Urinary bladder (tissue), 4 donors: ENCODE results near the gene KDM8. TPM values are rescaled to one million over a fixed set of nuclear protein-coding genes. Genes with fewer than 3 reads are reported as not detected.
"Not testable (repeated sequence)": the region's sequence is repeated elsewhere in the genome, so short reads cannot be mapped to it uniquely, and the experiment has no call there.

Source experiments
- DNase-seq: peaks from one replicate; pipeline ENCODE4 v3.0.0-alpha.2; 2015; ENCODE audit errors: extremely low spot score
- H3K27ac ChIP-seq: one replicate; pipeline ENCODE4 v1.5.1; 2013; ENCODE audit warnings: low read depth, mild to moderate bottlenecking, moderate library complexity
- H3K36me3 ChIP-seq: one replicate; pipeline ENCODE4 v1.6.1; 2013; ENCODE audit warnings: mild to moderate bottlenecking, moderate library complexity; ENCODE audit not compliant: insufficient read depth
- H3K4me1 ChIP-seq: one replicate; pipeline ENCODE4 v1.6.1; 2013; ENCODE audit warnings: mild to moderate bottlenecking, moderate library complexity; ENCODE audit not compliant: insufficient read depth
- H3K4me3 ChIP-seq: one replicate; pipeline ENCODE4 v1.5.1; 2013; ENCODE audit warnings: low read depth, low read length
- WGBS: extraction: QIAGEN DNeasy Blood & Tissue Kit; methylation state at CpG from one replicate; pipeline ENCODE4 v1.1.7; 2013; 5-methylcytosine and 5-hydroxymethylcytosine counted together
- polyA plus RNA-seq: library from polyadenylated mRNA; stranded (reverse); fragments of 200-250 nt; gene quantifications from one replicate; pipeline ENCODE4 v1.2.3, GENCODE V29; 2013
- total RNA-seq: library from RNA; depleted of rRNA; stranded (reverse); fragments of >200 nt; gene quantifications from one replicate; pipeline ENCODE4 v1.2.3, GENCODE V29; 2014
- donor health status: healthy with polysubstance abuse.
- donor health status: healthy.

The KDM8 gene
- total and polyA plus RNA-seq, 2 donors, result 3.3 to 4.4 TPM

DNA sequence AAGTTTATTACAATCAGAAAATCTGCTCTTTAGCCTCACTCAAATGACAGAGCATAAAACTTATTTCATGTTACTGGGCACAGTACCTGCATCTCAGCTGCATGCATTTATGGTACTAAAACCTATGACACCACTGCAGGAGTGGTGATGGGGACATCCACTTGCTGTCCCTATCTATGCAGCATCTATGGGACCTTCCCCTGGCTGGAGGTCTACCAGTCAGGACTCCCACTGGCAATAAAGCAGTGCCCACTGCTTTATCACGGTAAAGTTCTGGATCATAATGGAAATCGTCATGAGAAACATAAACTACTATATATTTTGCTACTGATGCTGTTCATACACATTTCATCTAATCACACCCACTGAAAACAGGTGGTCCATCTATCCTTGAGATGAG, 39.1 kb downstream of the KDM8 start:
- Histone ChIP-seq H3K4me1 (peaks cover 2% of the 10 kb centered on the region), H3K4me3 (no peak overlapping the region), H3K27ac (no peak overlapping the region), H3K36me3 (no peaks in the 10 kb centered on the region)
- no peak for DNase-seq
- 54% methylated on average over 2 of the region's 2 CpGs for WGBS

- Histone ChIP-seq H3K4me1 (peaks cover under 1% of the 10 kb centered on the region), H3K36me3 (no peaks in the 10 kb centered on the region), H3K4me3 (peak overlapping the region; percentile 5), H3K27ac (peak overlapping the region; percentile 42)
- WGBS, result 7% methylated on average over 13 of the region's 13 CpGs
- DNase-seq, result no peak
Measured at GRCh38 chr16:27242868-27243590, 39.7 kb downstream of the KDM8 start.

GRCh38 chr16:27243725-27244362, 40.5 kb downstream of the KDM8 start:
- 91% methylated on average over 11 of the region's 11 CpGs for WGBS
- H3K27ac ChIP-seq, result peak overlapping the region; percentile 4
- DNase-seq, result no peak
- no peaks in the 10 kb centered on the region for H3K36me3 ChIP-seq
- no peaks in the 10 kb centered on the region for H3K4me1 ChIP-seq
- no peak overlapping the region for H3K4me3 ChIP-seq

- Histone ChIP-seq H3K36me3 (no peaks in the 10 kb centered on the region), H3K4me3 (no peak overlapping the region), H3K27ac (peak overlapping the region; percentile 4), H3K4me1 (no peaks in the 10 kb centered on the region)
- DNase-seq, result no peak
- WGBS, result 86% methylated on average over 7 of the region's 7 CpGs
Measured at GRCh38 chr16:27244363-27244755, 41.0 kb downstream of the KDM8 start.

DNA sequence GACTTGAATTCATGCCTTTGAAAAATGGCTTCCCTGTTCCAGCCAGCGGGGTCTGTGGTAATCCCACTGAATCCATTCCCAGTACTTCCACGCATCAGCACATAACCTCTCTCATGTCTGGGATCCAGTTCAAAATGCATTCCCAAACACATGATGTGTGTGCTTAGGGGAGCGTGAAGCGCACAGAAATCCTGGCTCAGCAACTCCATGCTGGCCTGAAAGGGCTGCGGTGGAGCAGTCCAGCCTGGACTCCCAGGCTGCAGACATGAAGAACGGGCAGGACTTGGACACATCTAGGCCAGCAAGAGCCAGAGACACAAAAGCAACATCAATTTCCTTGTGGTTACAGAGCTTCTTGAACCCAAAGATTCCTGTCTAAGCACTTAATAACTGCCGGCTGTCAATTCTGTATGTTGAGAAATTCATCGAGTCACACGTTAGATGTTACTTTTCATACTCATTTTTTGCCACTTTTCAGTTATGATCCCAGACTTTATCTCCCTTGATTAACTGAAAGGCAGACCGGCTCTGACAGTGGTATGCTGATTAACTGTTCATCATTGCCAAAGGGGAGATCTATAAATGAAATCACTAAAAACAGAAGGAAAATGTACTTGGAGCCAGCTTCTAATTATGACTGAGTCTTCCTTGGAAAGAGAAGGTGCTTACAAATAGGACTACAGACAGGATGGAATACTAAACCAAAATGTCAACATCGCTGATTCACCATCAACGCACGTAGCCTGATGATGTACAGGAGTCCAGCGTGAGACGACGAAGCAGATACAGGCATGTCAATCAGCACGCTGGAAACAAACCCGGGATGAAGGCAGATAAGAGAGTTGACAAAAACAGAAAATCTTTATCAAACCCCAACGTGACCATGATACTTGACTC, 42.2 kb downstream of the KDM8 start:
- Histone ChIP-seq H3K27ac (peak overlapping the region; percentile 63), H3K4me3 (no peak overlapping the region), H3K36me3 (no peaks in the 10 kb centered on the region), H3K4me1 (no peaks in the 10 kb centered on the region)
- peak; percentile 48 for DNase-seq
- WGBS, result 24% methylated on average over 19 of the region's 19 CpGs

DNA sequence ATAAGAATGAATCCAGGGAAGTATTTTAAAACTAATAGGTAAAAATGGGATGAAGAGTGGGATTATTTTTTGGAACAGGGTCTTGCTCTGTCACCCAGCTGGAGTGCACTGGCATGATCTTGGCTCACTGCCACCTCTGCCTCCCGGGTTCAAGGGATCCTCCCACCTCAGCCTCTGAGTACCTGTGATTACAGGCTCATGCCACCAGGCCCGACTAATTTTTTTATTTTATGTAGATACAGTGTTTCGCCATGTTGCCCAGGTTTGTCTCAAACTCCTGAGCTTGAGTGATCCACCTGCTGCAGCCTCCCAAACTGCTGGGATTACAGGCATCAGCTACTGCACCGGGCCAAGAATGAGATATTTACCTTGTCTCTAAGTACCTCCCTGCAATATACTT, 43.1 kb downstream of the KDM8 start:
- Histone ChIP-seq H3K4me1 (no peaks in the 10 kb centered on the region), H3K27ac (no peak overlapping the region)

GRCh38 chr16:27247076-27247475, 43.8 kb downstream of the KDM8 start:
- H3K4me3 ChIP-seq, H3K4me1 ChIP-seq, H3K27ac ChIP-seq, H3K36me3 ChIP-seq, DNase-seq: not testable (repeated sequence)
- WGBS, result 80% methylated on average over 1 of the region's 1 CpG

More for the DNA sequence above, 43.1 kb downstream of the KDM8 start:
- no peak for DNase-seq
- WGBS, result 73% methylated on average over 4 of the region's 4 CpGs
- no peaks in the 10 kb centered on the region for H3K36me3 ChIP-seq
- no peak overlapping the region for H3K4me3 ChIP-seq

DNA sequence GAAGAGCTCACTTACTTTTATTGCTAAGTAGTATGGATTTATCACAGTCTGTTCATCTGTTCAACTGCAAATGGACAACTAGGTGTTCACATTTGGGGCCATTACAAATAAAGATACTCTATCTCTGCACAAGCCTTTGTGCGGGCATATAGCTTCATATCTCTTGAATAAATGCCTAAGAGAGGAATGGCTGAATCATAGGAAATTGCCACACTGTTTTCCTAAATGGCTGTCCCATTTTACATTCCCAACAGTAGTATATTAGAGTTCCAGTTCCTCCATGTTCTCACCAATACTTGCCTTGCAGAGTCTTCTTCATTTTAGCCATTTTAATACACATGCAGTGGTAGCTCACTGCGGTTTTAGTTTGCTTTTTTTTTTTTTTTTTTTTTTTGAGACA, 44.7 kb downstream of the KDM8 start:
- Histone ChIP-seq H3K4me1 (no peaks in the 10 kb centered on the region), H3K4me3 (no peak overlapping the region), H3K36me3 (no peaks in the 10 kb centered on the region), H3K27ac (no peak overlapping the region)
- DNase-seq, result no peak
- 94% methylated on average over 2 of the region's 2 CpGs for WGBS

DNA sequence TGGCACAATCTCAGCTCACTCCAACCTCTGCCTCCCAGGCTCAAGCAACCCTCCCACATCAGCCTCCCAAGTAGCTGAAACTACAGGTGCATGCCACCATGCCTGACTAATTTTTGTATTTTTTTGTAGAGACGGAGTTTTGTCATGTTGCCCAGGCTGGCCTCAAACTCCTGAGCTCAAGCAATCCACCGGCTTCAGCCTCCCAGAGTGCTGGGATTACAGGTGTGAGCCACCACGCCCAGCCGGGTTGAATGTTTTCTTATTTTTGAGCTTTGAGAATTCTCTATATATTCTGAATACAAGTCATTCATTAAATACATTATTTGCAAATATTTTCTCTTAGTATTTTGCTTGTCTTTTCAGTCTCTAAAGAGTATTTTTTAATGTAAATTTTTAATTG, 45.6 kb downstream of the KDM8 start:
- 97% methylated on average over 4 of the region's 4 CpGs for WGBS
- DNase-seq, H3K27ac ChIP-seq, H3K36me3 ChIP-seq, H3K4me3 ChIP-seq, H3K4me1 ChIP-seq: not testable (repeated sequence)

GRCh38 chr16:27251541-27252205, 48.3 kb downstream of the KDM8 start:
- Histone ChIP-seq H3K36me3 (peaks cover 2% of the 10 kb centered on the region), H3K4me1 (no peaks in the 10 kb centered on the region), H3K27ac (no peak overlapping the region), H3K4me3 (no peak overlapping the region)
- 89% methylated on average over 8 of the region's 8 CpGs for WGBS
- no peak for DNase-seq

GRCh38 chr16:27252206-27252585, 48.9 kb downstream of the KDM8 start:
- DNase-seq, result no peak
- no peaks in the 10 kb centered on the region for H3K4me1 ChIP-seq
- 96% methylated on average over 6 of the region's 6 CpGs for WGBS
- H3K4me3 ChIP-seq, result no peak overlapping the region
- no peak overlapping the region for H3K27ac ChIP-seq
- peaks cover 2% of the 10 kb centered on the region for H3K36me3 ChIP-seq

DNA sequence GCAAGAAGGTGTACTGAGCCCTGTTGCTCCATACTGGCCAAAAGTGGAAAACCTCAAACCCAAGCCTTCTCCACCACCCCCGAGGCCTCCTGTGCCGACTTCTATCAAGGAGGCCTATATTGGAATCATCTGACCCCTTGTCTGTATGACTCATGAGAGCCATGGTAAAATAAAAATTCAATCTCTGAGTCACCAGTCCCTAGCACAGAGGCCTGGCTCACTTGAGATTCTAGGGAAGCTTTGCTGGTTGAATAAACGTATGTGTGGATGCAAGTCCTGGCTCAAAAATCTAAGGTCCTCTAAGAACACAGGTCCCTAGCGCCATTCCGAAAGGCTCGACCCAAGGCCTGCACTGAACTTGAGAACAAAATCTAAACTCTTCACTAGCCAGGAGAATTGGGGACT, 50.2 kb downstream of the KDM8 start:
- Histone ChIP-seq H3K4me3 (no peak overlapping the region), H3K4me1 (peaks cover 1% of the 10 kb centered on the region), H3K27ac (no peak overlapping the region), H3K36me3 (peaks cover 2% of the 10 kb centered on the region)
- WGBS, result 77% methylated on average over 6 of the region's 6 CpGs
- no peak for DNase-seq

GRCh38 chr16:27254262-27254811, 51.0 kb downstream of the KDM8 start:
- no peak overlapping the region for H3K27ac ChIP-seq
- peaks cover 1% of the 10 kb centered on the region for H3K4me1 ChIP-seq
- H3K36me3 ChIP-seq, result peaks cover 2% of the 10 kb centered on the region
- 88% methylated on average over 3 of the region's 3 CpGs for WGBS
- H3K4me3 ChIP-seq, result no peak overlapping the region
- DNase-seq, result no peak
